K562 (cell line): Measurements from ENCODE around the gene EIF4E. TPM values are rescaled to one million over a fixed set of nuclear protein-coding genes. Genes with fewer than 3 reads are reported as not detected.
A peak's percentile ranks its signal among the peaks of the same experiment; 100 is the strongest.

ENCODE experiments used
- CUX1 ChIP-seq: fragments of 200-800 bp; sonication (Bioruptor generic); IDR thresholded peaks from 2 replicates; pipeline ENCODE4 v1.6.1; 2016; ENCODE audit warnings: missing genetic modification characterization, missing compliant biosample characterization
- E2F3 ChIP-seq: fragments of 250-450 bp; sonication (Bioruptor Pico); IDR thresholded peaks from 2 replicates; pipeline ENCODE4 v1.4.0; 2020; ENCODE audit warnings: mild to moderate bottlenecking
- ETS1 ChIP-seq: conservative IDR thresholded peaks from 2 replicates; pipeline ENCODE4 v1.6.1; 2011; ENCODE audit warnings: low read depth, mild to moderate bottlenecking, low read length; ENCODE audit not compliant: control insufficient read depth
- EZH2 ChIP-seq: IDR thresholded peaks from 2 replicates; pipeline ENCODE4 v1.6.1; 2012; ENCODE audit warnings: low read depth, mild to moderate bottlenecking, inconsistent platforms, low read length, borderline replicate concordance
- JUN ChIP-seq, 2 experiments: sonication (generic) in 1 of 2; formaldehyde crosslinking in 1 of 2; IDR thresholded peaks; 2 replicates each; pipeline versions ENCODE4 v1.6.1 to v1.8.0; 2012 to 2022; ENCODE audit warnings: borderline replicate concordance in 2 of 2, mild to moderate bottlenecking in 2 of 2, improper control_type of control experiment in 1 of 2, low read depth in 1 of 2, low read length in 1 of 2, missing genetic modification reagents in 1 of 2
- JUND ChIP-seq, 2 experiments: IDR thresholded peaks; 2 replicates in 1 of 2; 3 replicates in 1 of 2; pipeline ENCODE4 v1.6.1; 2011; ENCODE audit warnings: borderline replicate concordance in 2 of 2, low read depth in 2 of 2, low read length in 2 of 2, improper control_type of control experiment in 1 of 2, missing biosample characterization in 1 of 2, missing genetic modification characterization in 1 of 2, missing genetic modification reagents in 1 of 2
- MYNN ChIP-seq, 2 experiments: sonication (generic); formaldehyde crosslinking in 1 of 2; IDR thresholded peaks; 2 replicates each; pipeline versions ENCODE4 v1.5.0 to v1.6.1; 2016 to 2020; ENCODE audit warnings: antibody characterized with exemption in 1 of 2, missing genetic modification reagents in 1 of 2
- OTX1 ChIP-seq: fragments of 450-650 bp; formaldehyde crosslinking; IDR thresholded peaks from 2 replicates; pipeline ENCODE4 v1.4.0; 2022; ENCODE audit warnings: mild to moderate bottlenecking
- TAF9B ChIP-seq: fragments of 450-650 bp; IDR thresholded peaks from 2 replicates; pipeline ENCODE4 v1.6.1; 2018; ENCODE audit warnings: mild to moderate bottlenecking; ENCODE audit not compliant: partially characterized antibody
- THRB ChIP-seq: fragments of 450-650 bp; formaldehyde crosslinking; conservative IDR thresholded peaks from 2 replicates; pipeline ENCODE4 v1.4.0; 2022; ENCODE audit warnings: mild to moderate bottlenecking, missing genetic modification characterization
- TRIM28 ChIP-seq: fragments of 450-650 bp; IDR thresholded peaks from 2 replicates; pipeline ENCODE4 v1.6.1; 2017
- ZNF347 ChIP-seq: fragments of 450-650 bp; formaldehyde crosslinking; IDR thresholded peaks from 2 replicates; pipeline ENCODE4 v1.4.0; 2020; ENCODE audit warnings: low read depth, mild to moderate bottlenecking, moderate library complexity
- polyA plus RNA-seq, 8 experiments: library from polyadenylated mRNA; depleted of rRNA in 4 of 8; stranded (reverse) in 5 of 8; unstranded in 3 of 8; fragments of >200 nt; fragmentation: Nextera tagmentation in 2 of 8; fragmentation: Illumina TruSeq in 1 of 8; extraction: Ambion mirVana in 2 of 8; extraction: Trizol in 1 of 8; gene quantifications; 2 replicates each; pipeline versions ENCODE4 v1.2.1 to v1.2.3, GENCODE V29; 2011 to 2014; ENCODE audit warnings: inconsistent platforms in 1 of 8, missing spikeins in 1 of 8
- total RNA-seq, 7 experiments: library from RNA; depleted of rRNA in 6 of 7; stranded (reverse); fragments of >200 nt in 6 of 7; fragmentation: Illumina TruSeq in 2 of 7; extraction: Trizol in 2 of 7; gene quantifications; 2 replicates each; pipeline versions ENCODE4 v1.2.1 to v1.2.3, GENCODE V29; 2011 to 2021; ENCODE audit warnings: low replicate concordance in 1 of 7
- TF ChIP-seq, protein P1 (sequence below), 2 experiments: IDR thresholded peaks; 2 replicates each; pipeline ENCODE4 v1.6.1; 2012; ENCODE audit warnings: improper control_type of control experiment in 2 of 2, low read depth in 2 of 2, low read length in 2 of 2, borderline replicate concordance in 1 of 2

EIF4E gene
- total and polyA plus RNA-seq, 9 of the 15 experiments (the other 6 are each of a cell fraction or from before 2014, with no cell fraction given) = 164 to 489 (median 179) TPM

GRCh38 chr4:98929341-98930267 lies 671 bp upstream of the EIF4E start (continued):
- TF ChIP-seq CUX1 (CRISPR knock-in tag) = 0 out of 2 replicates have a peak, but pooled peaks have one; percentile 16
- no peak for TF ChIP-seq ZNF347 (CRISPR knock-in tag)
- TF ChIP-seq TAF9B = peak; percentile 28
- peak; percentile 47; the same call in 1 of the 2 replicates for TF ChIP-seq TRIM28
- peak; percentile 21; the same call in 1 of the 2 replicates for TF ChIP-seq ETS1
- no peak for TF ChIP-seq EZH2
- TF ChIP-seq MYNN (IDR thresholded peaks at IDR 0.05) = peak; percentile 51; the same call in 1 of the 2 replicates
- no peak for TF ChIP-seq MYNN (CRISPR knock-in tag; IDR thresholded peaks at IDR 0.05)
- peak; percentile 93 for TF ChIP-seq JUND (IDR thresholded peaks at IDR 0.05; ENCODE audit: borderline replicate concordance, low read depth, low read length)
- peak; percentile 73; the same call in 2 of the 3 replicates for TF ChIP-seq JUND (tag; IDR thresholded peaks at IDR 0.05; ENCODE audit: borderline replicate concordance, low read depth, low read length)
- no peak for TF ChIP-seq OTX1
- TF ChIP-seq THRB (CRISPR knock-in tag) = 0 out of 2 replicates have a peak, but pooled peaks have one; percentile 12
- TF ChIP-seq E2F3 (CRISPR knock-in tag) = no peak
- peak; percentile 86 for TF ChIP-seq JUN (IDR thresholded peaks at IDR 0.05; ENCODE audit: borderline replicate concordance, low read depth, low read length)
- 0 out of 2 replicates have a peak, but pooled peaks have one; percentile 39 for TF ChIP-seq JUN (CRISPR knock-in tag; IDR thresholded peaks at IDR 0.05; ENCODE audit: borderline replicate concordance)
- TF ChIP-seq, protein P1, sequence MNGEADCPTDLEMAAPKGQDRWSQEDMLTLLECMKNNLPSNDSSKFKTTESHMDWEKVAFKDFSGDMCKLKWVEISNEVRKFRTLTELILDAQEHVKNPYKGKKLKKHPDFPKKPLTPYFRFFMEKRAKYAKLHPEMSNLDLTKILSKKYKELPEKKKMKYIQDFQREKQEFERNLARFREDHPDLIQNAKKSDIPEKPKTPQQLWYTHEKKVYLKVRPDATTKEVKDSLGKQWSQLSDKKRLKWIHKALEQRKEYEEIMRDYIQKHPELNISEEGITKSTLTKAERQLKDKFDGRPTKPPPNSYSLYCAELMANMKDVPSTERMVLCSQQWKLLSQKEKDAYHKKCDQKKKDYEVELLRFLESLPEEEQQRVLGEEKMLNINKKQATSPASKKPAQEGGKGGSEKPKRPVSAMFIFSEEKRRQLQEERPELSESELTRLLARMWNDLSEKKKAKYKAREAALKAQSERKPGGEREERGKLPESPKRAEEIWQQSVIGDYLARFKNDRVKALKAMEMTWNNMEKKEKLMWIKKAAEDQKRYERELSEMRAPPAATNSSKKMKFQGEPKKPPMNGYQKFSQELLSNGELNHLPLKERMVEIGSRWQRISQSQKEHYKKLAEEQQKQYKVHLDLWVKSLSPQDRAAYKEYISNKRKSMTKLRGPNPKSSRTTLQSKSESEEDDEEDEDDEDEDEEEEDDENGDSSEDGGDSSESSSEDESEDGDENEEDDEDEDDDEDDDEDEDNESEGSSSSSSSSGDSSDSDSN (IDR thresholded peaks at IDR 0.05; ENCODE audit: borderline replicate concordance in 1 of 2, low read depth in 2 of 2, low read length in 2 of 2) = 0 out of 4 replicates have a peak, but pooled peaks of 1 of the 2 experiments have one; percentile 52
